ENCODE data around the gene FAM53A.
A peak's percentile ranks its signal among the peaks of the same experiment; 100 is the strongest.
"Not testable (repeated sequence)": the region's sequence is repeated elsewhere in the genome, so short reads cannot be mapped to it uniquely, and the experiment has no call there.

The FAM53A gene

DNA sequence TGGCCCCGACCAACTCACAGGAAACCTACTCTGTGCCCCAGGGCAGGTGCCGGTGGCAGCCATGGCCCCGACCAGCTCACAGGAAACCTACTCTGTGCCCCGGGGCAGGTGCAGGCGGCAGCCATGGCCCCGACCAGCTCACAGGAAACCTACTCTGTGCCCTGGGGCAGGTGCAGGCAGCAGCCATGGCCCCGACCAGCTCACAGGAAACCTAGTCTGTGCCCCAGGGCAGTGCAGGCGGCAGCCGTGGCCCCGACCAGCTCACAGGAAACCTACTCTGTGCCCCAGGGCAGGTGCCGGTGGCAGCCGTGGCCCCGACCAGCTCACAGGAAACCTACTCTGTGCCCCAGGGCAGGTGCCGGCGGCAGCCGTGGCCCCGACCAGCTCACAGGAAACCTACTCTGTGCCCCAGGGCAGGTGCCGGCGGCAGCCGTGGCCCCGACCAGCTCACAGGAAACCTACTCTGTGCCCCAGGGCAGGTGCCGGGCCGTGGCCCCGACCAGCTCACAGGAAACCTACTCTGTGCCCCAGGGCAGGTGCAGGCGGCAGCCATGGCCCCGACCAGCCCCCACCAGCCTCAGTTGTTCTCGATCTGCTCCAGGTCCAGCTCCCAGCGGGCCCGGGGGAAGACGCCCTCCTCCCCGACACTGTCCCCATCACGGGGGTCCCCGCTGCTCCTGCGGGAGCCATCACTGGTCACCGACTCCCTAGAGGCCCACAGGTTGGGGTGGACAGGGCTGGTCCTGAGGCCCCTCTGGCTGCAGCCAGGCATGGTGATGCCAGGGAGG is 43.2 kb downstream of the FAM53A start:
- DNase-seq (ENCODE audit: low spot score), result not testable (repeated sequence)

GRCh38 chr4:1640190-1640589 is 43.9 kb downstream of the FAM53A start:
- DNase-seq (ENCODE audit: low spot score), result no peak

DNA sequence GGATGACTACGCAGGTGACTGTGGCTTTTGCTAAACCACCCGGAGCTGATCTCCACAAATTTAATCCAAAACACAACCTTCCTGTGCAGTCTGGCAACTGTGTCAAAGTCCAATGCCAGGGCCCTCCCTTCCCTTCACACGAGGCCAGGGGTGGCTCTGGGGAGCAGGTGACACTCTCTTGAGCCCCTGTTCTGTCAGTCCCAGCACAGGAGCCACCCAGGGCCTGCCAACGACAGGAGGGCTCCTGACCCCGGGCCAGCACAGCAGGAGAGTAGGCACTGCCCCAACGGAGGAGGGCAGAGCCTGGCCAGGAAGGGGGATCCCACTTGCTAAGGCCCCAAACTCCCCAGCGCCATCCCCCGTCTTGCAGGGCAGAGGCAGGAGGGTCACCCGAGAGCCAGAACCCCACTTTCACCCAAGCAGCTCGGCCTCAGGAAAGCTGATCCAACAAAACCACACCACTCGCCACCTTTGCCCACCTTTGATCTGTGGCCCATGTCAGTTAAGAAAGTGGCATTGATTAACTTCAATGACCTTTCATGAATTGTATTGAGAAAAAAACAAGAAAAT is 44.7 kb downstream of the FAM53A start:
- no peak for DNase-seq (ENCODE audit: low spot score)

DNA sequence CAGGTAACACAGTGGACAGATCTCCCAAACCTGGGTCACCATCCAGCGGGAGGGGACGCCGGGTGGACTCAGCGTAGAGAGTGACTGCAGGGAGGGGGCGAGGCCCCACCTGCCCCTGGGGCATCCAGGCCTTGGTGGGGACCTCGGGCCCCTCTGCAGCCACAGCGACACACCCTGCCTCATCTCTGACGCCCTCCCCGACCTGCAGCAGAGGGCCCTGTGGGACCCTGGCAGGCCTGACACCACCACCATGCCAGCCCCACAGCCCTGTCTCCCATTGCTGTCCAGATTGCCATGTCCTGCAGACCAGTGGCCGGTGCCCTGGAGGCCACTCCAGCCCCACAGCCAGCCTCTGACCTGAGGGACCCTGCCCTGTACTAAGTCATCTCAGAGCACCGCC is 45.2 kb downstream of the FAM53A start:
- no peak for DNase-seq (ENCODE audit: low spot score)

DNA sequence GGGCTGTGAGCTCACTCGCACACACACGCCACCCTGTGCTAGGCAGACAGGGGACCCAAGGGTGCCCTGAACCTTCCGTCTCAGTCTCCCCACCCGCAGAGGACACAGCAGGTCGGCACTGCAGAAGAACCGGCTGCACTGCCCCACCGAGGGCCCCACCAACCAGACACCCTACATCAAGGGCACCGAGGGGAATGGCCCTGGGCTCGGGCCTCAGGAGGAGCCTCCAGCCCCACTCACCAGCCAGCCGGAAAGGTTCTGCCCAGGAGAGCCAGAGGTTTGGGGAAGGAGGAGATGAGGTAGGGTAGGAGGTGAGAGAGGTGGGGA is 45.9 kb downstream of the FAM53A start:
- DNase-seq (ENCODE audit: low spot score), result no peak

DNA sequence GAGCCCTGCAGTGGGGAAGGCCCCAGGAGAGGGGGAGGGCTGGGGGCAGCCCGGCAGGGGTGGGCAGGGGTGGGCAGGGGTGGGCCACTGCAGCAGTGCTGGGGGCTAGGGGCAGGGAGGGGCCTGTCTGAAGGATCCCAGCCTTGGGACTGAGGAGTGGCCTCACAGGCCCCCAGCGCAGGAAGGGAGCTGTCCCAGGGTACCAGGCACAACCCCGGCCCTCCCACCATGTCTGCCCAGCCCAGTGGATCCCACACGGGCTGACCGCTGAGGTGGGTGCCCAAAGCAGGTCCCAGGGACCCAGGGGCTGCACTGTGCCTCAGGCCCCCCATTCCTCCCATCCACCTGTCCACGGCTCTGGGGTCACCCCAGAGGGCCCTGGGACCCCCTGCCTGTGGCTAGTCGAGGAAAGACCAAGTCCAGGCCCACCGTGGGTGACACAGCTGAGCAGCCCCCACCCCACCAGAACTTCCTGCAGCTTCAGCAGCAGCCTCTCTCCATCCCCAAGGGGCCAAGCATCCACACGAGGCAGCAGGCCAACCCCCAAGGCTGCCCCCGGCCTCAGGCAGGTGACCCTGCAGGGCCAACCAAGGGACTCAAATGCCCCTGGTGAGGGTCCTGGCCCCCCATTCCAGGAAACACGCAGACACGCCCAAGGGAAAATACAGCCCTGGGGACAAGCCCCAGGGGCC is 46.4 kb downstream of the FAM53A start:
- no peak for DNase-seq (ENCODE audit: low spot score)

DNA sequence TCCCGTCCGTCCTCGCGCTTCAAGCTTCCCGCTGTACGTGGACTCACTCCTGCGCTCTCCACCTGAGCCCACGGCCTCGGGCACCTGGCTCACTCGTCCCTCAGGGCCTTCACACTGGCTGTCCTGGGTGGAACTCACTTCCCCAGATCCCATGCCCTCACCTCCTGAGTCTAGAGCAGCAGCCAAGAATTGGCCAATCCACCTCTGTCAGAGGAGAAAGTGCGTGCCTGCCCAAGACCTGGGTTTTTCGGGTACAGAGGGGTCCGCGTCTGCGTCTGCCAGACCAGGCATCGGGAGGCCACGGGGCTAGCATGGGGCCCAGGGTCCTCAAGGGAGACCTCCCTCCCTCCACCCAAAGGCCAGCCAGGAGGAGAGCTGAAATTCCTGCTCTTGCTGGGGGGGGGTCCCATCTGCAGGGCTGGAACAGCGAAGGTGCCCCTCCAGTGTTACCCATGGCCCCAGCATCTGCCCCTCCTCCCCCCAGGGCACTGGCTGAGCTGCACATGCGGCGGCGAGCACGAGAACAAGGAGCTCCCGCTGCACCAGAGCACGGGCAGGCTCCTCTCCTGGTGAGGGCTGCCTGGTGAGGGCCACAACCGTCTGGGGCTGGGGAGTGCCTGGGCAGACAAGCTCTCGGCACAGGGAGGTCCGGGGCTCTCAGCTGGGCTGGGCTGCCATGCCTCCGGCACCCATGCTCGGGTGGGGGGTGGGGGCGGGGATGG is 47.5 kb downstream of the FAM53A start:
- DNase-seq (ENCODE audit: low spot score), result no peak

- DNase-seq (ENCODE audit: low spot score), result no peak
Measured at GRCh38 chr4:1635464-1635863, 48.6 kb downstream of the FAM53A start.

DNA sequence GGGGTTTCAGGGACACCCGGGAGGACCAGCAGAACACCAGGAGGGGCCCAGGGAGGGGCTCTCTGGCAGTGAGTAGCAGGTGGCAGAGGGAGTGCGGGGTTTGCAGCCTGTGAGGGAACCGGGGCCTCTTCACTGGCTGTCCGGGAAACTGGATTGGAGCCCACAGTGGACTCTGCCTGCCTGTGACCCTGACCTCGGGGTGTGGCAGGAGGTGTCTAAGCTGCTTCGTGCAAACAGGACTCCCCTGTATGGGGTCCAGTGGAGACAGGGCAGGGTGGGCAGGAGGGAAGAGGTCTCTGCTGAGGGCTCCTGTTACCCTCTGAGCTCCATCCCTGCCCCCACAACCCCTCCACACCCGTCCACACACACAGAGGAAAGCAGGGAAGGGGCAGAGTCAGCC is 50.1 kb downstream of the FAM53A start:
- no peak for DNase-seq (ENCODE audit: low spot score)

DNA sequence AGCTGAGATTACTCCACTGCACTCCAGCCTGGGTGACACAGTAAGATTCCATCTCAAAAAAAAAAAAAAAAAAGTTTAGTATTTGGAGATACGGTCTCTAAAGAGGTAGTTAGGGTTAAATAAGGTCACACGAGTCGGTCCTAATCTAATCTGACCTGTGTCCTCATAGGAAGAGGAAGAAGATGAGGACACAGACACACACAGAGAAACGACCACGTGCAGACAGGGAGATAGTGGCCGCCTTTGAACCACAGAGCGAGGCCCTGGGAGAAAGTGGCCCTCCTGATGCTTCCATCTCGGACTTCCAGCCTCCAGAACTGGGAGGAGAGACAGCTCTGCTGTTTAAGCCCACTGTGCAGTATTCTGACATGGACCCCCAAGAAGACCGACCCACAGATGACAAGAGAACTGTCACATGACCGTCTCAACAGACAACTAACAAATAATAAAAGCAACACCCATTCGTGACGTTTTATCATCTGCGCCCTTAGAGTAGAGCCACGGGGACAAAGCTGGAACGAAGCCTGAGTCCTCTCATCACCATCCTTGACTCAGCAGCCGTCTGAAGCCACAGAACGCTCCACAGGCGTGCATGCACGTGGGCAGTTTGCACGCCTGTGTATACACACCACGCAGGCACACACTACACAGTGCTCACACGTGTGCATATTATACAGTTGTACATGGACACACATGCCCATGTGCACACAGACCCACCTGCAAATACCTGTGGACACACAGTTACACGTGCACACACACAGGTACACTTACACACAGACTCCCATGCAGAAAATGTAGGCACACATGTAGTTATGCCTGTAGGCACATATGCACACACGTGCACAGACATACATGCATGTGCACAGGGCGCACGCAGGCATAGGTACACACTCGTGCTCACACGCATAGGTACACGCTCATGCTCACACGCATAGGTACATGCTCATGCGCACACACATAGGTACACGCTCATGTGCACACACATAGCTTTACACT is 51.7 kb downstream of the FAM53A start:
- DNase-seq (ENCODE audit: low spot score), result no peak

GRCh38 chr4:1631136-1631535 is 53.0 kb downstream of the FAM53A start:
- no peak for DNase-seq (ENCODE audit: low spot score)

DNA sequence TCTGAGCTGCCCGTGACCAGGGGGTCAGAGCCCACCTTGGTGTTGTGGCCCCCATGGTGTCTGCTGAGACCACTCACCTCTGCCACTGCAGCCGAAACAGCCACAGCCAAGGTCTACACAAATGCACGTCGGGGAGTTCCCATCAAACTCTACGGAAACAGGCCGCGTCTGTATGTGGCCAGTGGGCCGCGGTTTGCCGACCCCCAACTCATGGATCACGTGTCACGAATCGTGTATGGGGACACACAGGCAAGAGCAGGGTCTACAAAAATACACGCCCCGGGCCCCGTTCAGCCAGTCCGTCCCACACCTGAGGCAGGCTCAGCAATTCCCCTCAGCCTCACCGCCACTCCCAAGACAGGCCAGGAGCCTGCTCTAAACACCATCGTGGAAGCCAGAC is 53.8 kb downstream of the FAM53A start:
- no peak for DNase-seq (ENCODE audit: low spot score)

DNA sequence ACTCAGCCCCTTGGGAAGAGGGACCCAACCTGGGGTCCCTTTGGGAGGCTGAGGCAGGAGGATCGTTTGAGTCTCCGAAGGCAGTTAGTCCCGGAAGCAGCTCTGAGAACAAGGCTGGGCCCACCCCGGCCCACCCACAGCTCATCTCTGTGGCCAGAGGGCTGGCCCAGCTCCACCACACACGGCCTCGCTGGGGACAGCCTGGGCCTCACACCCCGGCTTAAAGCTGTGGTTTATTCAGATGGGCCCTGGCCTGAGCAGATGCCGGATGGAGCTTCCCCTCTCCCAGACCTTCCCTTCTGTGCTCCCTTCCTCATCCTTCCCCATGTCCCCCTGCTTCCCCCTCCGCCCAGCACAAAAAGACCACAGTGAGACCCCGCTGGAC is 54.4 kb downstream of the FAM53A start:
- no peak for DNase-seq (ENCODE audit: low spot score)

- DNase-seq (ENCODE audit: low spot score), result peak; percentile 93
Measured at GRCh38 chr4:1628892-1629698, 55.0 kb downstream of the FAM53A start.

- no peak for DNase-seq (ENCODE audit: low spot score)
Measured at GRCh38 chr4:1627417-1628313, 56.4 kb downstream of the FAM53A start.

- no peak for DNase-seq (ENCODE audit: low spot score)
Measured at GRCh38 chr4:1626941-1627340, 57.2 kb downstream of the FAM53A start.

DNA sequence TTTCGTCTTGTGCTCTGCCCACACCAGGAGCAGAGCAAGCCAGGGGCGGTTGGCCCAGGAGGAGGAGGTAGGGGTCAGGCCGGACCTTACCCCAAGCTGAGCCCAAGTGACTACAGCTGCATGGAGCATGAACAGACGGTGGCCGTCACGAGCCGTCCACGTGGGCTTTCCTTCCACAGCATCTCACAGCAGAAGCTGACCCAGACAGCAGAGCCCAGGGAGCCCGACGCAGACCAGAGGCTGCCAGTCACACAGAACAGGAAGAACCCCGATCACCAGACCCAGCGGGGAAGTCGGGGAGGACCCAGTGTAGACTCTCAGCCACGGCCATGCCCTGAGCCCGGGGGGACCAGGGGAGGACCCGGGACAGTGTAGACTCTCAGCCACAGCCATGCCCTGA is 58.0 kb downstream of the FAM53A start:
- DNase-seq (ENCODE audit: low spot score), result no peak

DNA sequence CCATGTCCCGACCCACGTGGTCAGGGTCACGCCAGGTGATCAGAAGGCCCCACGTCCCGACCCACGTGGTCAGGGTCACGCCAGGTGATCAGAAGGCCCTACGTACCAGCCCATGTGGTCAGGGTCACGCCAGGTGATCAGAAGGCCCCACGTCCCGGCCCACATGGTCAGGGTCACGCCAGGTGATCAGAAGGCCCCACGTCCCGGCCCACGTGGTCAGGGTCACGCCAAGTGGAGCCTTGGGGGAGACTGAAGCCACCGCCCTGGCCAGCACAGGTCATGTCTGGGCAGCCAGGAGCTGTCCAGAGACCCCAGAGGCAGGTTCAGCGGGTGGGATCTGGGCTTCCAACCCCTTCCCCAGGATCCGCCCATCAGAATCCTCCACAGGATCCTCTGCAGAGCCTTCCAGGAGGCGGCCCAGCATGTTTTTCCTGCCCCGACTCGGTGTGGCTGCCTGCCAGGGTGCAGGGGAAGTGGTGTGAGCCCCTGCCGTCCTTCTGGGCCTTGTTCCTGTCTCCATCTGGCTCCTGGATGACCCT is 58.4 kb downstream of the FAM53A start:
- no peak for DNase-seq (ENCODE audit: low spot score)

DNA sequence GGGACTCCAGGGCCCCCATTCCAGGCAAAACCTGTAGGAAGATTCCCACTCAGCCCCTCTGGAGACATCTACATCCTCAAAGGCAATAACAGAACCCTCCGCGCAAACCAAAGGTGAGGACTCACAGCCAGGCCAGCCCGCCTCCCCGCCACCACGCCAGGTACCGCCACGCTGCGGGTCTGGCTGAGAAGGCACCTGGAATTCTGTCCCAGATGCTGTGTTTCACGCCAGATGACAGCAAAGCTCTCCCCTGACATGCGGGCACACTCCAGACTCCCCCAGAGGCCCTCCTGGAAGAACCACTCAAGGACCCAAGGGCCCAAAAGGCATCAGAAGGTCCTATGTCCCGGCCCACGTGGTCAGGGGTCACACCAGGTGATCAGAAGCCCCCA is 59.6 kb downstream of the FAM53A start:
- no peak for DNase-seq (ENCODE audit: low spot score)
